ENCODE results near the gene EPM2A.
"Not testable (repeated sequence)": the region's sequence is repeated elsewhere in the genome, so short reads cannot be mapped to it uniquely, and the experiment has no call there.

The EPM2A gene

GRCh38 chr6:145711372-145711771, 23.9 kb downstream of the EPM2A start:
- DNase-seq (ENCODE audit: low read depth), result no peak
- H3K4me3 ChIP-seq (ENCODE audit: control insufficient read depth, low read depth, low read length), result no peak overlapping the region
- no peak for TF ChIP-seq CTCF (conservative IDR thresholded peaks at IDR 0.05; ENCODE audit: control insufficient read depth, insufficient read depth, low read depth, low read length)

GRCh38 chr6:145707397-145707796, 27.9 kb downstream of the EPM2A start:
- no peak overlapping the region for H3K4me3 ChIP-seq (ENCODE audit: control insufficient read depth, low read depth, low read length)
- no peak for TF ChIP-seq CTCF (conservative IDR thresholded peaks at IDR 0.05; ENCODE audit: control insufficient read depth, insufficient read depth, low read depth, low read length)
- no peak for DNase-seq (ENCODE audit: low read depth)

GRCh38 chr6:145705561-145705960, 29.8 kb downstream of the EPM2A start:
- H3K4me3 ChIP-seq (ENCODE audit: control insufficient read depth, low read depth, low read length), result no peak overlapping the region
- TF ChIP-seq CTCF (conservative IDR thresholded peaks at IDR 0.05; ENCODE audit: control insufficient read depth, insufficient read depth, low read depth, low read length), result no peak
- DNase-seq (ENCODE audit: low read depth), result peak; percentile 78

- peak; percentile 44 for TF ChIP-seq CTCF (conservative IDR thresholded peaks at IDR 0.05; ENCODE audit: control insufficient read depth, insufficient read depth, low read depth, low read length)
- DNase-seq (ENCODE audit: low read depth), result peak; percentile 43
- H3K4me3 ChIP-seq (ENCODE audit: control insufficient read depth, low read depth, low read length), result no peak overlapping the region
These were observed 31.1 kb downstream of the EPM2A start for GRCh38 chr6:145704143-145704781.

- peak; percentile 81 for DNase-seq (ENCODE audit: low read depth)
- no peak overlapping the region for H3K4me3 ChIP-seq (ENCODE audit: control insufficient read depth, low read depth, low read length)
- no peak for TF ChIP-seq CTCF (conservative IDR thresholded peaks at IDR 0.05; ENCODE audit: control insufficient read depth, insufficient read depth, low read depth, low read length)
These were observed 35.9 kb downstream of the EPM2A start for GRCh38 chr6:145699462-145699861.

GRCh38 chr6:145697401-145697800, 37.9 kb downstream of the EPM2A start:
- H3K4me3 ChIP-seq (ENCODE audit: control insufficient read depth, low read depth, low read length); DNase-seq (ENCODE audit: low read depth): not testable (repeated sequence)

GRCh38 chr6:145694083-145694737, 41.1 kb downstream of the EPM2A start:
- no peak for TF ChIP-seq CTCF (conservative IDR thresholded peaks at IDR 0.05; ENCODE audit: control insufficient read depth, insufficient read depth, low read depth, low read length)
- H3K4me3 ChIP-seq (ENCODE audit: control insufficient read depth, low read depth, low read length), result no peak overlapping the region
- DNase-seq (ENCODE audit: low read depth), result no peak
